KMS-11 (cell line): ENCODE data around the gene HELB.

Experiments used
- H2AFZ ChIP-seq: fragments of 200-600 bp; sonication (generic); 2 replicates; pipeline ENCODE4 v1.6.1; 2016; ENCODE audit warnings: antibody characterized with exemption, mixed run types, low read depth
- H3K27ac ChIP-seq: fragments of 200-600 bp; sonication (generic); 2 replicates; pipeline ENCODE4 v1.6.1; 2016; ENCODE audit warnings: mild to moderate bottlenecking, mixed run types
- H3K27me3 ChIP-seq: fragments of 200-600 bp; sonication (generic); 2 replicates; pipeline ENCODE4 v1.6.1; 2017; ENCODE audit warnings: mild to moderate bottlenecking, low read depth, mixed run types, moderate library complexity; ENCODE audit not compliant: insufficient read depth
- H3K36me3 ChIP-seq: fragments of 200-600 bp; sonication (generic); 2 replicates; pipeline ENCODE4 v1.6.1; 2017; ENCODE audit warnings: mild to moderate bottlenecking, mixed run types; ENCODE audit not compliant: insufficient read depth
- H3K4me1 ChIP-seq: fragments of 200-600 bp; sonication (generic); 2 replicates; pipeline ENCODE4 v1.6.1; 2016; ENCODE audit warnings: mild to moderate bottlenecking, low read depth, mixed run types; ENCODE audit not compliant: poor library complexity, severe bottlenecking
- H3K4me2 ChIP-seq: fragments of 200-600 bp; sonication (generic); 2 replicates; pipeline ENCODE4 v1.7.0; 2016; ENCODE audit warnings: mild to moderate bottlenecking, mixed run types
- H3K4me3 ChIP-seq: fragments of 200-600 bp; sonication (generic); IDR thresholded peaks from 2 replicates; pipeline ENCODE4 v1.6.1; 2017; ENCODE audit warnings: low read depth, low read length, mixed read lengths; ENCODE audit not compliant: insufficient read depth
- H3K79me2 ChIP-seq: fragments of 200-600 bp; sonication (generic); 2 replicates; pipeline ENCODE4 v1.6.1; 2016; ENCODE audit warnings: low read depth, mixed run types; ENCODE audit not compliant: insufficient read depth
- H3K9ac ChIP-seq: fragments of 200-600 bp; sonication (generic); 2 replicates; pipeline ENCODE4 v1.6.1; 2016; ENCODE audit warnings: mild to moderate bottlenecking, mixed run types
- H4K20me1 ChIP-seq: fragments of 200-600 bp; sonication (generic); 2 replicates; pipeline ENCODE4 v1.6.1; 2016; ENCODE audit warnings: mild to moderate bottlenecking, mixed run types; ENCODE audit not compliant: insufficient read depth
- TF ChIP-seq, protein P1 (sequence below): fragments of 200-600 bp; sonication (generic); conservative IDR thresholded peaks from 2 replicates; pipeline ENCODE4 v1.6.1; 2017; ENCODE audit warnings: low read depth, mild to moderate bottlenecking, antibody characterized with exemption, low read length, moderate library complexity, mixed read lengths

The HELB gene

DNA sequence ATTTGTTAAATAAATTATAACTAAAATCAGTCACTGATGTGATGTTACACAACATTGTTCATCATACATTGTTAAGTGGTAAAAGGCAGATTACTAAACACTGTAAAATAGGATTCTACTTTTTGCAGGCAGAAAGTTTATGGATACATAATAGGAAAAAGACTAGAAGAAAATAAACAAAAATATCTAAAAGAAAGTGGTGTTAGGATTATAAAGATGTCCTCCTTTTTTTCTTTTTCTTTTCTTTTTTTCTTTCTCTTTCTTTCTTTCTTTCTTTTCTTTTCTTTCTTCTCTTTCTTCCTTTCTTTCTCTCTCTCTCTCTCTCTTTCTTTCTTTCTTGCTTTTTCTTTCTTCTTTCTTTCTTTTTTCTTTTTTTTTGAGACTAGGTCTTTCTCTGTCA lies 39.6 kb upstream of the HELB start:
- Histone ChIP-seq H3K36me3 (no peaks in the 10 kb centered on the region), H3K4me1 (peaks cover 5% of the 10 kb centered on the region), H2AFZ (no peak overlapping the region), H3K9ac (no peak overlapping the region), H3K79me2 (no peaks in the 10 kb centered on the region), H4K20me1 (no peaks in the 10 kb centered on the region), H3K4me3 (no peak overlapping the region), H3K4me2 (no peak overlapping the region), H3K27me3 (no peaks in the 10 kb centered on the region), H3K27ac (no peak overlapping the region)
- TF ChIP-seq, protein P1, sequence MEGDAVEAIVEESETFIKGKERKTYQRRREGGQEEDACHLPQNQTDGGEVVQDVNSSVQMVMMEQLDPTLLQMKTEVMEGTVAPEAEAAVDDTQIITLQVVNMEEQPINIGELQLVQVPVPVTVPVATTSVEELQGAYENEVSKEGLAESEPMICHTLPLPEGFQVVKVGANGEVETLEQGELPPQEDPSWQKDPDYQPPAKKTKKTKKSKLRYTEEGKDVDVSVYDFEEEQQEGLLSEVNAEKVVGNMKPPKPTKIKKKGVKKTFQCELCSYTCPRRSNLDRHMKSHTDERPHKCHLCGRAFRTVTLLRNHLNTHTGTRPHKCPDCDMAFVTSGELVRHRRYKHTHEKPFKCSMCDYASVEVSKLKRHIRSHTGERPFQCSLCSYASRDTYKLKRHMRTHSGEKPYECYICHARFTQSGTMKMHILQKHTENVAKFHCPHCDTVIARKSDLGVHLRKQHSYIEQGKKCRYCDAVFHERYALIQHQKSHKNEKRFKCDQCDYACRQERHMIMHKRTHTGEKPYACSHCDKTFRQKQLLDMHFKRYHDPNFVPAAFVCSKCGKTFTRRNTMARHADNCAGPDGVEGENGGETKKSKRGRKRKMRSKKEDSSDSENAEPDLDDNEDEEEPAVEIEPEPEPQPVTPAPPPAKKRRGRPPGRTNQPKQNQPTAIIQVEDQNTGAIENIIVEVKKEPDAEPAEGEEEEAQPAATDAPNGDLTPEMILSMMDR, result no peak

DNA sequence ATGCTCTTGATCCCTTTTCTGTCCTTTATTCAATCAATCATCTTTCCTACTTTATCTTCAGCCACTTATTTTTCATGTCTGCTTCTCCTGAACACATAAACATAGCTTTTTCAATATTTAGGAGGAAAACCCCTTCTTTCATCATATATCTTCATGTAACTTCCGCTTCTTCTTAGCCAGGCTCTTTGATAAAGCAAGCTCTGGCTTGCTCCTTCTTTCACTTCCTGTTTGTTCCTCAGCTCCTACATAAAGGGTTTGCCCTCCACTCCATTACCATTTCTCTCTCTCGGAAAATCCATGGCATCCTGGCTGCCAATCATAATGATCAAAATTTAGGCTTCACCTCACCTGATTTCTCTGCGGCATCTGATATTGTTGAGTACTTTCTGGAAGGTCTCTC lies 33.7 kb upstream of the HELB start:
- no peak overlapping the region for H3K4me3 ChIP-seq
- H3K9ac ChIP-seq, result no peak overlapping the region
- H4K20me1 ChIP-seq, result no peaks in the 10 kb centered on the region
- H3K36me3 ChIP-seq, result no peaks in the 10 kb centered on the region
- peaks cover 11% of the 10 kb centered on the region for H3K4me1 ChIP-seq
- TF ChIP-seq, protein P1, result no peak
- H2AFZ ChIP-seq, result no peak overlapping the region
- no peak overlapping the region for H3K27ac ChIP-seq
- H3K79me2 ChIP-seq, result no peaks in the 10 kb centered on the region
- H3K27me3 ChIP-seq, result no peaks in the 10 kb centered on the region
- no peak overlapping the region for H3K4me2 ChIP-seq

DNA sequence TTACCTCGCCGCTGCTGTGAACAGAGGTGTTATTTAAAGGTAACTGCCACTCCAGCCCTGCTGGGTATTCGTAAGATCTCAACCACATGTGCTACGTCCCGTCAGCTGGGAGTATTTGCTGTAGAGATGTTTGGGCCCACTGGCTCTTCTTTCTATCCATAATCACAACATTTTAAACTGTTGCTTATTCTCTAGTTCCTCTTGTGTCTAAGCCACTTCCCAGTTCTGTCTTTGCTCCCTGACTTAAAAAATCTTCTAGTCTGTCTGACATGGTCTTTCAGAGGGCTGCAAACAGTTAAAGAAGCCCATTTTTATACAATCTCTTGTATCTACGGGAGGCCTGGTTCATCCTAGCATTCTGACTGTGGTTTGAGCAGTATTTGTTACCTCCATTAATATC lies 33.2 kb upstream of the HELB start:
- H3K4me3 ChIP-seq, result no peak overlapping the region
- no peaks in the 10 kb centered on the region for H3K36me3 ChIP-seq
- H3K4me2 ChIP-seq, result no peak overlapping the region
- H3K79me2 ChIP-seq, result no peaks in the 10 kb centered on the region
- H4K20me1 ChIP-seq, result no peaks in the 10 kb centered on the region
- peaks cover 11% of the 10 kb centered on the region for H3K4me1 ChIP-seq
- TF ChIP-seq, protein P1, result no peak
- H3K27me3 ChIP-seq, result no peaks in the 10 kb centered on the region
- no peak overlapping the region for H3K9ac ChIP-seq
- H3K27ac ChIP-seq, result no peak overlapping the region
- no peak overlapping the region for H2AFZ ChIP-seq

DNA sequence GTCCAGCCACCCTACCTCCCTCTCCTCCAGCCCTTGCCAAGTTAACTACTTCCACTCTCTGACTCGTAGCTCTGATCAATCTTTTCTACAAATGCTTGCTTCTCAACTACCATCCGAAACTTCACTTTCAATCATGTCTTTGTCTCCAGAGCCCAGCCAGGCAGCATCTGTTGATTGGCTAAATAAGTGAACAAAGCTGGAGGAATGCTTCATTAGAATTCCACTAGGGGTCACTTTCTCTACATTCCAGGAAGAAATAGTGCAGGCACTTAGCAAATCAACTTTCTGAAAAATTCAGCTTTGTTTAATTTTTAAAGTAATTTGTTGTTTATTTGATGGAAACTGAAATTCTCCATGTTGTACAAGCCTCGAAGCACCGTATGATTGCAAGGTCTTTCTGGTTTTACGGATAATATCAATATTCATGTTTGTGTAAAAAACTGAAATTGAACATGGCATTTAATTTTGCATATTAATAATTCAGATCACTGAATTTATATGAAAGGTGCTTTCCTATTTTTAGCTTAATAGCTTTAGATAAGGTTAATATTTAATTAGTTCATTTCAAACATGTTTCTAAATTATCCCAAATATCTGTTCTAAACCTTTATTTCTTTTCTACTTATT lies 32.4 kb upstream of the HELB start:
- no peaks in the 10 kb centered on the region for H3K36me3 ChIP-seq
- no peaks in the 10 kb centered on the region for H4K20me1 ChIP-seq
- no peaks in the 10 kb centered on the region for H3K27me3 ChIP-seq
- H3K27ac ChIP-seq, result no peak overlapping the region
- no peak overlapping the region for H3K4me2 ChIP-seq
- no peak overlapping the region for H3K4me3 ChIP-seq
- TF ChIP-seq, protein P1, result peak; percentile 91
- H3K4me1 ChIP-seq, result peaks cover 11% of the 10 kb centered on the region
- no peak overlapping the region for H3K9ac ChIP-seq
- no peaks in the 10 kb centered on the region for H3K79me2 ChIP-seq
- peak overlapping the region; percentile 10; the same call in 1 of the 2 replicates for H2AFZ ChIP-seq
